Measurements from ENCODE around the gene ODAD4. TPM values are rescaled to one million over a fixed set of nuclear protein-coding genes. Genes with fewer than 3 reads are reported as not detected.
A peak's percentile ranks its signal among the peaks of the same experiment; 100 is the strongest.

Gene ODAD4
- total RNA-seq, 1 donor from 2014 or later = 0.70 TPM

DNA sequence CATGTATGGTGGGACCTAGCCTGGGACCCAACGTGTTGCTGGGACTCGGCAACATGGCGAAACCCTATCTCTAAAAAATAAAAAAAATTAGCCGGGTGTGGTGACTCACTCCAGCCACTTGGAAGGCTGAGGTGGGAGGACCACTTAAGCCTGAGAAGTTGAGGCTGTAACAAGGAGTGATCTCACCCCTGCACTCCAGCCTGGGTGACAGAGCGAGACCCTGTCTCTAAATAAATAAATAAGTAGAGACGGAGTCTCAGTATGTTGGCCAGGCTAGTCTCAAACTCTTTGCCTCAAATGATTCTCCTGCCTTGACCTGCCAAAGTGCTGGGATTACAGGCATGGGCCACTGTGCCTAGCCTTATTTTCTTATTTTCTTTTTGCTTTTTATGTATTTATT lies 26.1 kb downstream of the ODAD4 start:
- TF ChIP-seq CTCF (IDR thresholded peaks at IDR 0.05) = no peak
- no peak for DNase-seq (ENCODE audit: low spot score)
- Mint-ChIP-seq H3K36me3 (ENCODE audit: low read depth) (no peaks in the 10 kb centered on the region), H3K27ac (ENCODE audit: unreplicated experiment) (no peak overlapping the region), H3K9me3 (ENCODE audit: low read depth) (no peaks in the 10 kb centered on the region), H3K4me1 (ENCODE audit: low read depth) (peaks cover 27% of the 10 kb centered on the region), H3K27me3 (ENCODE audit: low read depth) (no peaks in the 10 kb centered on the region), H3K4me3 (ENCODE audit: unreplicated experiment) (no peak overlapping the region)

- Mint-ChIP-seq H3K4me1 (ENCODE audit: low read depth) (peaks cover 27% of the 10 kb centered on the region), H3K27me3 (ENCODE audit: low read depth) (no peaks in the 10 kb centered on the region), H3K9me3 (ENCODE audit: low read depth) (no peaks in the 10 kb centered on the region), H3K4me3 (ENCODE audit: unreplicated experiment) (no peak overlapping the region), H3K36me3 (ENCODE audit: low read depth) (no peaks in the 10 kb centered on the region), H3K27ac (ENCODE audit: unreplicated experiment) (peak overlapping the region; percentile 74)
- no peak for TF ChIP-seq CTCF (IDR thresholded peaks at IDR 0.05)
- no peak for DNase-seq (ENCODE audit: low spot score)
Measured at GRCh38 chr17:41957031-41957868, 26.8 kb downstream of the ODAD4 start.

DNA sequence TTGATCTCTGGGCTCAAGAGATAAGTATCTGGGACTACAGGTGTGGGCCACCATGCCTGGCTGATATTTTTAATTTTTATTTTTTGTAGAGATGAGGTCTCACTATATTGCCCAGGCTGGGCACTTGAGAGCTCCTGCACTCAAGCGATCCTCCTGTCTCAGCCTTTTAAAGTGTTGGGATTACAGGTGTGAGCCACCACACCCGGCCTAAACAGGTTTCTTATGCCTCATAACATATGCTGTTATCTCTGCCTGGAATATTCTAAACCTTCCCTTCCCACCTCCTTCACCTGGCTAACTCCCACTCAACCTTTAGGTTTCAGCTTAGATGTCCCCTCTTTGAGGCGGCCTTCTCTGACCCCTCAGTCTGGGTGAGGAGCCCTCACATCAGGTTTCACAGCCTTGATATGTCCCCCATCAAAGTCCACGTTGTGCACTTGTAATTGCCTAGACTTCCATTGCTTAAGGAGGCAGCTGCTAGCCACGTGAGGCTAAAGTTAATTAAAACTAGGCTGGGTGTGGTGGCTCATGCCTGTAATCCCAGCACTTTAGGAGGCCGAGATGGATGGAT lies 27.5 kb downstream of the ODAD4 start:
- no peaks in the 10 kb centered on the region for H3K27me3 Mint-ChIP-seq (ENCODE audit: low read depth)
- H3K4me3 Mint-ChIP-seq (ENCODE audit: unreplicated experiment) = no peak overlapping the region
- H3K4me1 Mint-ChIP-seq (ENCODE audit: low read depth) = peaks cover 27% of the 10 kb centered on the region
- peak overlapping the region; percentile 74 for H3K27ac Mint-ChIP-seq (ENCODE audit: unreplicated experiment)
- H3K36me3 Mint-ChIP-seq (ENCODE audit: low read depth) = no peaks in the 10 kb centered on the region
- TF ChIP-seq CTCF (IDR thresholded peaks at IDR 0.05) = no peak
- DNase-seq (ENCODE audit: low spot score) = no peak
- H3K9me3 Mint-ChIP-seq (ENCODE audit: low read depth) = no peaks in the 10 kb centered on the region

DNA sequence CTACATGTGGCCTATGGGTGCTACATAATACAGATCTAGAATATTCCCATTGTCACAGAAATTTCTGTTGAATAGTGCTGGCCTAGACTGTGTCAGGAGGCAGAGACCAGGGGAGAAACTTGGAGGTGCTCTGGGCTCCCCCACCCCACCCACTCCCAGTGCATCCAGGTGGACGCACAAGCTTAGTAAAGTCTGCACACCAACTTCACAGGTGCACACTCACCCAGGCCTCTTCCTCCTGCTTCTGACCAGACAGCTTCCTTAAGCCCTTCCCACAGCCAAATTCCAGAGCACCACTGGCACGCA lies 28.6 kb downstream of the ODAD4 start:
- TF ChIP-seq CTCF (IDR thresholded peaks at IDR 0.05) = no peak
- DNase-seq (ENCODE audit: low spot score) = no peak
- H3K27me3 Mint-ChIP-seq (ENCODE audit: low read depth) = no peaks in the 10 kb centered on the region
- no peak overlapping the region for H3K4me3 Mint-ChIP-seq (ENCODE audit: unreplicated experiment)
- H3K27ac Mint-ChIP-seq (ENCODE audit: unreplicated experiment) = peak overlapping the region; percentile 74
- peaks cover 27% of the 10 kb centered on the region for H3K4me1 Mint-ChIP-seq (ENCODE audit: low read depth)
- no peaks in the 10 kb centered on the region for H3K36me3 Mint-ChIP-seq (ENCODE audit: low read depth)
- H3K9me3 Mint-ChIP-seq (ENCODE audit: low read depth) = no peaks in the 10 kb centered on the region

GRCh38 chr17:41959336-41960095 lies 29.1 kb downstream of the ODAD4 start:
- Mint-ChIP-seq H3K27me3 (ENCODE audit: low read depth) (no peaks in the 10 kb centered on the region), H3K9me3 (ENCODE audit: low read depth) (no peaks in the 10 kb centered on the region), H3K36me3 (ENCODE audit: low read depth) (no peaks in the 10 kb centered on the region), H3K4me3 (ENCODE audit: unreplicated experiment) (no peak overlapping the region), H3K27ac (ENCODE audit: unreplicated experiment) (peak overlapping the region; percentile 74), H3K4me1 (ENCODE audit: low read depth) (peaks cover 27% of the 10 kb centered on the region)
- TF ChIP-seq CTCF (IDR thresholded peaks at IDR 0.05) = peak; percentile 78
- DNase-seq (ENCODE audit: low spot score) = no peak
